Neural cell (in vitro differentiated cells): ENCODE data around the gene MRO. TPM values are rescaled to one million over a fixed set of nuclear protein-coding genes. Genes with fewer than 3 reads are reported as not detected.

Experiments used
- H2AFZ ChIP-seq: fragments of 200-600, 300-800 bp; sonication (generic), shearing (Covaris generic); 2 replicates; pipeline ENCODE4 v1.6.0; 2014; ENCODE audit warnings: low read depth, mild to moderate bottlenecking, antibody characterized with exemption, low read length, moderate library complexity
- H3F3A ChIP-seq: fragments of 200-600 bp; shearing (Covaris generic); 2 replicates; pipeline ENCODE4 v1.6.1; 2016; ENCODE audit warnings: mild to moderate bottlenecking, moderate library complexity, mixed read lengths, antibody characterized with exemption, low read length; ENCODE audit not compliant: insufficient read depth, poor library complexity, severe bottlenecking
- H3K27ac ChIP-seq: fragments of 200-600, 300-800 bp; sonication (generic), shearing (Covaris generic); 2 replicates; pipeline ENCODE4 v1.5.1; 2014; ENCODE audit warnings: mild to moderate bottlenecking, low read length, moderate library complexity
- H3K27me3 ChIP-seq: fragments of 300-800, 200-600 bp; sonication (generic), shearing (Covaris generic); 2 replicates; pipeline ENCODE4 v1.6.0; 2014; ENCODE audit warnings: mild to moderate bottlenecking, low read depth, low read length, moderate library complexity; ENCODE audit not compliant: insufficient read depth
- H3K36me3 ChIP-seq: fragments of 300-800, 200-600 bp; sonication (generic), shearing (Covaris generic); 2 replicates; pipeline ENCODE4 v1.5.1; 2014; ENCODE audit warnings: mild to moderate bottlenecking, antibody characterized with exemption, low read length, moderate library complexity; ENCODE audit not compliant: insufficient read depth
- H3K4me2 ChIP-seq: fragments of 300-800, 200-600 bp; sonication (generic), shearing (Covaris generic); 2 replicates; pipeline ENCODE4 v1.6.0; 2014; ENCODE audit warnings: mild to moderate bottlenecking, low read length
- H3K4me3 ChIP-seq: fragments of 300-800, 200-600 bp; sonication (generic), shearing (Covaris generic); 2 replicates; pipeline ENCODE4 v1.5.1; 2014; ENCODE audit warnings: mild to moderate bottlenecking, low read length, moderate library complexity
- H3K79me2 ChIP-seq: fragments of 200-600 bp; shearing (Covaris generic); replicated peaks from 2 replicates; pipeline ENCODE4 v1.6.0; 2014; ENCODE audit warnings: mild to moderate bottlenecking, low read length, moderate library complexity; ENCODE audit not compliant: insufficient read depth
- H3K9ac ChIP-seq: fragments of 300-800, 200-600 bp; sonication (generic), shearing (Covaris generic); 2 replicates; pipeline ENCODE4 v1.6.1; 2016; ENCODE audit warnings: mild to moderate bottlenecking, low read length, mixed read lengths
- H3K9me2 ChIP-seq: fragments of 200-600 bp; shearing (Covaris generic); 2 replicates; pipeline ENCODE4 v1.6.1; 2016; ENCODE audit warnings: mild to moderate bottlenecking, low read length, mixed read lengths; ENCODE audit not compliant: insufficient read depth
- H3K9me3 ChIP-seq: fragments of 200-600, 300-800 bp; sonication (generic), shearing (Covaris generic); 2 replicates; pipeline ENCODE4 v1.6.1; 2016; ENCODE audit warnings: mild to moderate bottlenecking, mixed run types, low read length, moderate library complexity, mixed read lengths
- H4K20me1 ChIP-seq: fragments of 200-600 bp; shearing (Covaris generic); 2 replicates; pipeline ENCODE4 v1.6.1; 2016; ENCODE audit warnings: mild to moderate bottlenecking, mixed run types; ENCODE audit not compliant: insufficient read depth
- EP300 ChIP-seq: fragments of 450-650 bp; conservative IDR thresholded peaks from 2 replicates; pipeline ENCODE4 v1.6.1; 2014; ENCODE audit warnings: antibody characterized with exemption, mild to moderate bottlenecking, moderate library complexity; ENCODE audit not compliant: poor library complexity, severe bottlenecking
- EZH2 ChIP-seq: fragments of 200-600, 300-800 bp; shearing (Covaris generic), sonication (generic); IDR thresholded peaks from 2 replicates; pipeline ENCODE4 v1.6.1; 2014; ENCODE audit warnings: antibody characterized with exemption, low read length, borderline replicate concordance, mild to moderate bottlenecking; ENCODE audit not compliant: insufficient read depth, poor library complexity, severe bottlenecking
- MXI1 ChIP-seq: fragments of 450-650 bp; conservative IDR thresholded peaks from 2 replicates; pipeline ENCODE4 v1.6.1; 2014; ENCODE audit warnings: antibody characterized with exemption, mild to moderate bottlenecking; ENCODE audit not compliant: poor library complexity, severe bottlenecking
- POLR2AphosphoS5 ChIP-seq: IDR thresholded peaks from 2 replicates; pipeline ENCODE4 v1.6.1; 2012
- RAD21 ChIP-seq: fragments of 450-650 bp; conservative IDR thresholded peaks from 2 replicates; pipeline ENCODE4 v1.6.1; 2014; ENCODE audit warnings: antibody characterized with exemption, mild to moderate bottlenecking, moderate library complexity
- SMC3 ChIP-seq: fragments of 450-650 bp; conservative IDR thresholded peaks from 2 replicates; pipeline ENCODE4 v1.6.1; 2014; ENCODE audit warnings: antibody characterized with exemption, mild to moderate bottlenecking, moderate library complexity; ENCODE audit not compliant: poor library complexity
- TAF1 ChIP-seq: IDR thresholded peaks from 2 replicates; pipeline ENCODE4 v1.6.1; 2012; ENCODE audit warnings: low read depth
- polyA plus RNA-seq: library from polyadenylated mRNA; depleted of rRNA; stranded (reverse); fragments of >200 nt; gene quantifications from 2 replicates; pipeline ENCODE4 v1.2.3, GENCODE V29; 2014
- TF ChIP-seq, protein P1 (sequence below): IDR thresholded peaks from 2 replicates; pipeline ENCODE4 v1.6.1; 2012; ENCODE audit warnings: borderline replicate concordance
- TF ChIP-seq, protein P2 (sequence below): fragments of 450-650 bp; IDR thresholded peaks from 2 replicates; pipeline ENCODE4 v1.5.1; 2014; ENCODE audit warnings: antibody characterized with exemption, mild to moderate bottlenecking, moderate library complexity; ENCODE audit not compliant: poor library complexity, severe bottlenecking

MRO gene
- polyA plus RNA-seq, 1 donor from 2014 or later: not detected

- no peak overlapping the region for H2AFZ ChIP-seq
- TF ChIP-seq SMC3 (no peak), MXI1 (no peak), TAF1 (no peak), EP300 (no peak), POLR2AphosphoS5 (no peak), EZH2 (no peak)
- TF ChIP-seq, protein P1, sequence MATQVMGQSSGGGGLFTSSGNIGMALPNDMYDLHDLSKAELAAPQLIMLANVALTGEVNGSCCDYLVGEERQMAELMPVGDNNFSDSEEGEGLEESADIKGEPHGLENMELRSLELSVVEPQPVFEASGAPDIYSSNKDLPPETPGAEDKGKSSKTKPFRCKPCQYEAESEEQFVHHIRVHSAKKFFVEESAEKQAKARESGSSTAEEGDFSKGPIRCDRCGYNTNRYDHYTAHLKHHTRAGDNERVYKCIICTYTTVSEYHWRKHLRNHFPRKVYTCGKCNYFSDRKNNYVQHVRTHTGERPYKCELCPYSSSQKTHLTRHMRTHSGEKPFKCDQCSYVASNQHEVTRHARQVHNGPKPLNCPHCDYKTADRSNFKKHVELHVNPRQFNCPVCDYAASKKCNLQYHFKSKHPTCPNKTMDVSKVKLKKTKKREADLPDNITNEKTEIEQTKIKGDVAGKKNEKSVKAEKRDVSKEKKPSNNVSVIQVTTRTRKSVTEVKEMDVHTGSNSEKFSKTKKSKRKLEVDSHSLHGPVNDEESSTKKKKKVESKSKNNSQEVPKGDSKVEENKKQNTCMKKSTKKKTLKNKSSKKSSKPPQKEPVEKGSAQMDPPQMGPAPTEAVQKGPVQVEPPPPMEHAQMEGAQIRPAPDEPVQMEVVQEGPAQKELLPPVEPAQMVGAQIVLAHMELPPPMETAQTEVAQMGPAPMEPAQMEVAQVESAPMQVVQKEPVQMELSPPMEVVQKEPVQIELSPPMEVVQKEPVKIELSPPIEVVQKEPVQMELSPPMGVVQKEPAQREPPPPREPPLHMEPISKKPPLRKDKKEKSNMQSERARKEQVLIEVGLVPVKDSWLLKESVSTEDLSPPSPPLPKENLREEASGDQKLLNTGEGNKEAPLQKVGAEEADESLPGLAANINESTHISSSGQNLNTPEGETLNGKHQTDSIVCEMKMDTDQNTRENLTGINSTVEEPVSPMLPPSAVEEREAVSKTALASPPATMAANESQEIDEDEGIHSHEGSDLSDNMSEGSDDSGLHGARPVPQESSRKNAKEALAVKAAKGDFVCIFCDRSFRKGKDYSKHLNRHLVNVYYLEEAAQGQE: no peak
Measured at GRCh38 chr18:50775207-50775606, 44.6 kb downstream of the MRO start.

GRCh38 chr18:50769463-50769862 lies 50.4 kb downstream of the MRO start:
- no peak for TF ChIP-seq TAF1
- TF ChIP-seq SMC3: no peak
- no peak for TF ChIP-seq EZH2
- no peak for TF ChIP-seq EP300
- TF ChIP-seq MXI1: no peak
- TF ChIP-seq POLR2AphosphoS5: no peak
- TF ChIP-seq, protein P1: no peak
- TF ChIP-seq, protein P2, sequence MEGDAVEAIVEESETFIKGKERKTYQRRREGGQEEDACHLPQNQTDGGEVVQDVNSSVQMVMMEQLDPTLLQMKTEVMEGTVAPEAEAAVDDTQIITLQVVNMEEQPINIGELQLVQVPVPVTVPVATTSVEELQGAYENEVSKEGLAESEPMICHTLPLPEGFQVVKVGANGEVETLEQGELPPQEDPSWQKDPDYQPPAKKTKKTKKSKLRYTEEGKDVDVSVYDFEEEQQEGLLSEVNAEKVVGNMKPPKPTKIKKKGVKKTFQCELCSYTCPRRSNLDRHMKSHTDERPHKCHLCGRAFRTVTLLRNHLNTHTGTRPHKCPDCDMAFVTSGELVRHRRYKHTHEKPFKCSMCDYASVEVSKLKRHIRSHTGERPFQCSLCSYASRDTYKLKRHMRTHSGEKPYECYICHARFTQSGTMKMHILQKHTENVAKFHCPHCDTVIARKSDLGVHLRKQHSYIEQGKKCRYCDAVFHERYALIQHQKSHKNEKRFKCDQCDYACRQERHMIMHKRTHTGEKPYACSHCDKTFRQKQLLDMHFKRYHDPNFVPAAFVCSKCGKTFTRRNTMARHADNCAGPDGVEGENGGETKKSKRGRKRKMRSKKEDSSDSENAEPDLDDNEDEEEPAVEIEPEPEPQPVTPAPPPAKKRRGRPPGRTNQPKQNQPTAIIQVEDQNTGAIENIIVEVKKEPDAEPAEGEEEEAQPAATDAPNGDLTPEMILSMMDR: no peak
- TF ChIP-seq RAD21: no peak
- Histone ChIP-seq H3F3A (no peaks in the 10 kb centered on the region), H3K9me3 (no peaks in the 10 kb centered on the region)

More at GRCh38 chr18:50775207-50775606, 44.6 kb downstream of the MRO start:
- H3K9me2 ChIP-seq: no peaks in the 10 kb centered on the region
- H3K4me2 ChIP-seq: no peak overlapping the region
- H4K20me1 ChIP-seq: no peaks in the 10 kb centered on the region
- no peak overlapping the region for H3K9ac ChIP-seq
- H3K36me3 ChIP-seq: no peaks in the 10 kb centered on the region
- no peaks in the 10 kb centered on the region for H3K9me3 ChIP-seq
- H3K27me3 ChIP-seq: no peaks in the 10 kb centered on the region
- H3F3A ChIP-seq: no peaks in the 10 kb centered on the region
- no peak overlapping the region for H3K27ac ChIP-seq
- H3K4me3 ChIP-seq: no peak overlapping the region
- no peaks in the 10 kb centered on the region for H3K79me2 ChIP-seq

More at GRCh38 chr18:50769463-50769862, 50.4 kb downstream of the MRO start:
- Histone ChIP-seq H3K4me3 (no peak overlapping the region), H3K27ac (no peak overlapping the region), H3K4me2 (no peak overlapping the region), H3K9ac (no peak overlapping the region), H2AFZ (no peak overlapping the region), H3K27me3 (no peaks in the 10 kb centered on the region), H4K20me1 (no peaks in the 10 kb centered on the region), H3K79me2 (no peaks in the 10 kb centered on the region), H3K9me2 (no peaks in the 10 kb centered on the region), H3K36me3 (no peaks in the 10 kb centered on the region)
